C4-2B (cell line): ENCODE data around the gene ARAP1.

Source experiments
- H3K27ac ChIP-seq: fragments of 450-650 bp; 2 replicates; pipeline ENCODE4 v1.5.1; 2017
- CTCF ChIP-seq: fragments of 450-650 bp; conservative IDR thresholded peaks from 2 replicates; pipeline ENCODE4 v1.5.1; 2017; ENCODE audit warnings: mild to moderate bottlenecking
- ZFX ChIP-seq: fragments of 450-650 bp; IDR thresholded peaks from 2 replicates; pipeline ENCODE4 v1.6.1; 2017

ARAP1 gene

GRCh38 chr11:72647882-72648281 is 104.3 kb downstream of the ARAP1 start:
- no peak overlapping the region for H3K27ac ChIP-seq
- TF ChIP-seq ZFX, result no peak
- no peak for TF ChIP-seq CTCF

- TF ChIP-seq ZFX, result no peak
- no peak for TF ChIP-seq CTCF
- no peak overlapping the region for H3K27ac ChIP-seq
Observed at GRCh38 chr11:72646472-72646871, 105.7 kb downstream of the ARAP1 start.

- TF ChIP-seq ZFX, result no peak
- TF ChIP-seq CTCF, result no peak
- no peak overlapping the region for H3K27ac ChIP-seq
Observed at GRCh38 chr11:72646024-72646423, 106.2 kb downstream of the ARAP1 start.

GRCh38 chr11:72643547-72643946 is 108.7 kb downstream of the ARAP1 start:
- no peak overlapping the region for H3K27ac ChIP-seq
- TF ChIP-seq CTCF, result no peak
- TF ChIP-seq ZFX, result no peak

- peak; percentile 98 for TF ChIP-seq CTCF
- no peak for TF ChIP-seq ZFX
- peak overlapping the region; percentile 14; the same call in 1 of the 2 replicates for H3K27ac ChIP-seq
Observed at GRCh38 chr11:72642884-72643522, 109.2 kb downstream of the ARAP1 start.

- TF ChIP-seq CTCF (no peak), ZFX (no peak)
- H3K27ac ChIP-seq, result peak overlapping the region; percentile 14; the same call in 1 of the 2 replicates
Observed at GRCh38 chr11:72642043-72642883, 109.9 kb downstream of the ARAP1 start.

GRCh38 chr11:72641522-72642042 is 110.6 kb downstream of the ARAP1 start:
- no peak for TF ChIP-seq CTCF
- no peak for TF ChIP-seq ZFX

More at GRCh38 chr11:72641522-72642042, 110.6 kb downstream of the ARAP1 start:
- H3K27ac ChIP-seq, result no peak overlapping the region
